DMS114 treated with DMSO at 0.1 percent for 48 hours (cell line): ENCODE results near the gene KAT6B.

Experiments used
- DNase-seq: peaks from one replicate; lab custom pipeline; 2025; ENCODE audit not compliant: unreplicated experiment; lab: John Stamatoyannopoulos, UW

KAT6B gene

GRCh38 chr10:75061709-75062505 is 235.5 kb downstream of the KAT6B start:
- no peak for DNase-seq

DNA sequence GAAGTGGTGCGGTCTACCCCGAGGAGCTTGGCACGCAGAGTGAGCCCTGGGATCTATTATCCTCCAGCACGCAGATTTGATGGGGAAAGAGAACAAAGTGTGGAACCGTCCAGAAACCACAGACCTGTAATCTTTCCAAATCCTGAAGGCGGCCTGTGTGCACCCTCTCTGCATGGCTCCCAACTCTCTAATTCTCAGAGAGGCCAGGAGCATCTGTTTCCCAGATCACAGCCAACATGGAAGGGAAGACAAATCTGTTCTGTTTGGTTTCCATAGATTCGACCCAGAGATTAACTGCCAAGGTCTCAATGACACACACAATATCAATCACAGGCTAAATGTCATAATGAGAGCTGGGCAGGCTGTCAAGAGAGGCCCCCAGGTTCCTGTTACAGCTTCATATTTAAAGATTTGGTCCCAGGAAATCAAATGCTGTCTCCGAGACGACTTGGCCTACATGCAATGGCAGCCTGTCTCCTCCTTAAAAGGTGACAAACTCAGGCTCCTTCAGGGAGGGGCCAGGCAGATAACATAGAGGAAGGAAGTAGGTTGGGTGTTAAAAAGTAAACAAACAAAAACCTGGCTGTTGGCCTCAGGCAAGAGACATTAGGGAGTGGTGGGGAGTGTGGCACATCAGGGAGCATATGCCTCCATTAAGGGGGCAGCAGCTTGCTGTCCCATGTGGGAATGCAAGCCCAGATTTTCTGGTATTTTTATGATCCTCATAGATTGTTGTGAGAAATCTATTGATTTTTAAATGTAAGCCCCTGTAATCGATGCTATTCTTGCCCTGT is 236.3 kb downstream of the KAT6B start:
- no peak for DNase-seq

DNA sequence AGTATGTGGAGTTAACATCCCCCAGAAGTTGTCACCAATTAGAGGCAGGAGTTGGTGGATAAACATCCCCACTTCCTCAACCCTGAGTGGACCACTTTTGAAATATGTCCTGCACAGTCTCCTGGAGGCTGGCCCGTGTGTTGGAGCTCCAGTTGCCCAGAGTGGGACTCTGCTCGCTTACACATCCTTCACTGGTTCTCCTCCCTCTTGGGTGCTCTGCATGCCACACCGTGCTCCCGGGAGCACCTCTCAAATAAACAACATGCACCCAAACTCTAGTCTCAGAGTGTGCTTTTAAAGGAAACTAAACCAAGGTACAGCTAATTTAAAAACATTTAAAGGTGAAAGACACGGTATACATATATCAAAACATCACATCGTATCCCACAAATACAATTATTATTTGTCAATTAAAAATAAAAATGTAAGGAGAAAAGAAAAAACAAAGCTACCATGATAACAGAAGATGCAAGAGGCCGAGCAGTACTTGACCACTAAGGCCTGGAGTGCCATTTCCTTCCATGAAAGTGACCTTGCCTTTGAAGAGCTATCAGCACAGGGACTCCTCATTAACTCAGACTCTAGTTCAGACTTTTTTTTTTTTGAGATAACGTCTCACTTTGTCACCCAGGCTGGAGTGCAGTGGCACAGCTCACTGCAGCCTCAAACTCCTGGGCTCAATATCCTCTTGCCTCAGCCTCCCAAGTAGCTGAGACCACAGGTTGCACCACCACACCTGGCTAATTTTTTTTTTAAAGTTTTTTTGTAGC is 237.2 kb downstream of the KAT6B start:
- no peak for DNase-seq

- DNase-seq, result no peak
Observed at GRCh38 chr10:75065076-75065475, 238.7 kb downstream of the KAT6B start.

GRCh38 chr10:75066271-75066670 is 239.9 kb downstream of the KAT6B start:
- no peak for DNase-seq

DNA sequence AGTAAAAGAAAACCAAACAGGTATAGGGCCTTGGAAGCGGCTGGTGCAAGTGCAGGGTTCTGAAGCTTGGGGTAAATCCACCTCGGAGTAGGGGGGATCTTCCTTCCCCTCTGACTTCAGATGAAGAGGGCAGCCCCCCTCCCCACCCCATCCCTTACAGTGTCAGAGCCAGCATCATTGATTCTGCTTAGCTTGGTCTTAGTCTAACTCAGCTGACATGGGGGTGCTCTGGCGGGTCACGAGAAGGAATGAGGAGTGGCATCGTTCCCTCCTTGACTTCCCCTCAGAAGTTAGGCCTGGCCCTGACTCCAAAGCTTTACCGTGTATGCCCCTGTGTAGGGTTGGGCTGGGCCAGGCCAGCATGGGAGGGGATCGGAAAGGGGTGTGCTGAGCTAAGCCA is 240.9 kb downstream of the KAT6B start:
- DNase-seq, result no peak

GRCh38 chr10:75068523-75068922 is 242.1 kb downstream of the KAT6B start:
- DNase-seq, result no peak

- no peak for DNase-seq
Observed at GRCh38 chr10:75070476-75070875, 244.1 kb downstream of the KAT6B start.

DNA sequence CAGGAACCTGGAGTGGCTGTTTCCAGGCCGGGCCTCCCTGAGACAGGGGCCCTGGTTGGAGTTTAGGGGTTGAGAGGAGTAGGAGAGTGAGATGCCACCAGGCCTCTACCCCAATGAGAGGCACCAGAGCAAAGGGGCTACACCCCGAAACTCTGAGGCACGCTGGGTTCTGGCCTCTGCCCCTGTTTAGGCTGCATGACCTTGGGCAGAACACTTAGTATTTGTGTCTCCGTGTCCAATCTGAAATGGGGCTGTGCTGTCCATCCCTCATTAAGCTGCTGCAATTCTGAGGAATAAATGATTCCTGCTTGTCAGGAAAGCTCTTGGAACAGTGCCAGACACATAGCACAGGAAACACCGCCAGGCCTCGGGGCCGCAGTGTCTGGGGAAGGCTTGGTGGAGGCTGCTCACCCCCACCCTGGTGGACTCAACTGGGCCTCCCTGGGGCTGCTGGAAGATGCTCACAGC is 244.6 kb downstream of the KAT6B start:
- no peak for DNase-seq

- no peak for DNase-seq
Observed at GRCh38 chr10:75071756-75072155, 245.4 kb downstream of the KAT6B start.

GRCh38 chr10:75072727-75073126 is 246.3 kb downstream of the KAT6B start:
- no peak for DNase-seq

GRCh38 chr10:75073442-75073841 is 247.0 kb downstream of the KAT6B start:
- no peak for DNase-seq

DNA sequence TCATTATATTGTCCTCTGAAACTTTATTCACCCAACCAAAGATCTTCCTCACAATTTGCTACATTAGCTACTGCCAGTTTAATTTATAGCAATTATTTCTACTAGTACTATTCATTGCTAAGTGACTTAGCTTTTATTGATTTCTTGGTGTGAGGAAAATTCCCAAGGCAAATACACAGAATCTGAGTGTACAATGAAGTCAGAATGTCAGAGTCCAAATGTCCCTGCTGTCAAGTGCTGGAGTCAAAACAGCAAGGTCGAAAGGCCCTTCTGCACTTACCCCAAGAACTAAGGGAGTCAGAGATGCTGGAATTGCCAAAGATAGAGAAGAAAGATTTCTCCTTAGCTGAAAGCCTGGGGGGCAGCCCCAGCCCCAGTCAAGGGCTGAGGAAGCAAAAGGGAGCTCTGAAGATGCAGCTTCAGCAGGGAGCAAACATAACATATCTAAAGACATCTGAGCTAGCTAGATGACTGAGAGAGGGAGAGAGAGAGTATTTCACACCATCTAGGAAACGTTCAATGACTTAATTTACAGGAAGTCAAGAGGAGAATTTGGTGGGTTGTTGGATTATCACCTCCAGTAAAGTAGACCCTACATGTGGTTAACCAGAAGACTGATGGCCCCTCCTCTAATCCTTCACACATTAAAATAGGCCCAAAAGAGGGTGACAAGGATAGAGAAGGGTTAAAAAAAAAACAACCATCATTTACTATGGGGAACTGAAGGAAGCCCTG is 248.5 kb downstream of the KAT6B start:
- DNase-seq, result no peak

- no peak for DNase-seq
Observed at GRCh38 chr10:75076348-75076747, 249.9 kb downstream of the KAT6B start.

DNA sequence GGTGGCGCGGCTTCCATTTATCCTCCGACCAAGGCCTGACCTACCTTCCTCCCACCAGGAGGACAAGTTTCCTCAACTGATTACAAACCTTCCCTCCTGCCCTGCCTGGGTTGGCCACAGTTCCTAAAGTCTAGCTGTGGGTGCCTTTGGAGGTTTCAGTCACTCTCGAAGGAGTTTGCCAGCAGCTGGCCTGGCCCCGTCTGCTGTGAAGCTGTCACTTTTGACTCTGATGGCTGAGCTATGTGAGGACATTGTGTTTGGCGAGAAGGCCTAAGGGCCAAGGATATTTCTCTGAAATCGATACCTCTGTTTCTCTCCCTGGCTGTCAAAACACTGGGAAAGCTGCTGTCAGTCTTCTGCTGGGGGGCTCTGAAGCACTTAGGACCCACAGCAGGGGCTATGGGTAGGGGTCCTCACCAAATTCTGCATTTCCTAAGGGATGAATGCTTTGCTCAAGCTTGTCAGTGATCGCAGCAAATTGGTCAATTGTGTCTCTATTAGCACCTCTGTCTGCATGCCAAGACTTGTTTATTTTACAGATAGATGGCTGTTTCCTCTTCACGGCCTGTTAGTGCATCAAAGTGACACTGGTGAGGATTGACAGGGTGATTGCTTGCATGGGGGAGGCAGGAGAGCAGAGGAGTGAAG is 253.2 kb downstream of the KAT6B start:
- no peak for DNase-seq

DNA sequence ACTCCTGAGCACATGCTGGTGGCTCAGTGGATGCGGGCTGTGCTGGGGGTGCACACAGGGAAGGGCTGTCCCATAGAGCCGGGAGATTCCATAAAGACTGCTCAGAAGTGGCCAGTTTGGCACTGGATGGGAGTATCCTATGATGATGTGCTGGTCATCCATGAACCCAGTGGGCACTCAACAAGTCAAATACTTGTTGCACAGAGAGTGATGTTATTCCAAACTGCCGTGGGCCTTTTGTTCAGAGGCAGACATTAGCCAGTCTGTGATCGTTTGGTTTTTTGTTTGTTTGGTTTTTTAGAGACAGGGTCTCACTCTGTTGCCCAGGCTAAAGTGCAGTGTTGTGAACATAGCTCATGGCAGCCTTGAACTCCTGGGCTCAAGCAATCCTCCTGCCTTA is 254.2 kb downstream of the KAT6B start:
- no peak for DNase-seq

- DNase-seq, result no peak
Observed at GRCh38 chr10:75081379-75081778, 255.0 kb downstream of the KAT6B start.
